Activated naive CD8-positive, alpha-beta T cell treated with anti-CD3 and anti-CD28 coated beads, Interleukin-2, amount 10 ng/mL, durations not matched to agents 7 days and 5 days (primary cell): ENCODE results near the gene CNOT1. TPM values are rescaled to one million over a fixed set of nuclear protein-coding genes. Genes with fewer than 3 reads are reported as not detected.
"Not testable (repeated sequence)": the region's sequence is repeated elsewhere in the genome, so short reads cannot be mapped to it uniquely, and the experiment has no call there.

Source experiments
- ATAC-seq: fragments of 150-1000 bp; cut with Tn5 transposase; one replicate; pipeline ENCODE4 v1.10.0; 2021; ENCODE audit warnings: low read depth, moderate library complexity
- POLR2A ChIA-PET: fragments of 350-600 bp; sonication (Branson Sonifier 250); formaldehyde crosslinking; loops from one replicate; lab custom pipeline; 2021; ENCODE audit warnings: antibody characterized with exemption; lab: Charles Lee
- DNase-seq: peaks from one replicate; pipeline ENCODE4 v3.0.0; 2021
- H3K27ac Mint-ChIP-seq: one replicate; pipeline ENCODE4 v1.8.0; 2022; ENCODE audit warnings: mild to moderate bottlenecking, mixed read lengths
- H3K27me3 Mint-ChIP-seq: one replicate; pipeline ENCODE4 v1.8.0; 2022; ENCODE audit warnings: mild to moderate bottlenecking, moderate library complexity, mixed read lengths
- H3K36me3 Mint-ChIP-seq: one replicate; pipeline ENCODE4 v1.8.0; 2021; ENCODE audit warnings: mild to moderate bottlenecking, mixed read lengths
- H3K4me1 Mint-ChIP-seq: one replicate; pipeline ENCODE4 v1.8.0; 2021; ENCODE audit warnings: mixed read lengths
- H3K4me3 Mint-ChIP-seq: one replicate; pipeline ENCODE4 v1.8.0; 2022; ENCODE audit warnings: mild to moderate bottlenecking, moderate library complexity, mixed read lengths
- H3K9me3 Mint-ChIP-seq: one replicate; pipeline ENCODE4 v1.8.0; 2021; ENCODE audit warnings: mixed read lengths
- total RNA-seq, 2 experiments: library from RNA; stranded (reverse); gene quantifications; one replicate each; pipeline ENCODE4 v1.2.3, GENCODE V29; 2021

Gene CNOT1
- total RNA-seq, 2 experiments from 2014 or later, result 242 to 249 TPM

- Mint-ChIP-seq H3K27me3 (no peaks in the 10 kb centered on the region), H3K9me3 (no peaks in the 10 kb centered on the region), H3K27ac (no peak overlapping the region), H3K4me1 (peaks cover 10% of the 10 kb centered on the region), H3K36me3 (peaks cover 41% of the 10 kb centered on the region), H3K4me3 (no peak overlapping the region)
- no peak for ATAC-seq
- POLR2A ChIA-PET, result no interaction called here
- no peak for DNase-seq
Observed at GRCh38 chr16:58584831-58585505, 44.7 kb downstream of the CNOT1 start.

DNA sequence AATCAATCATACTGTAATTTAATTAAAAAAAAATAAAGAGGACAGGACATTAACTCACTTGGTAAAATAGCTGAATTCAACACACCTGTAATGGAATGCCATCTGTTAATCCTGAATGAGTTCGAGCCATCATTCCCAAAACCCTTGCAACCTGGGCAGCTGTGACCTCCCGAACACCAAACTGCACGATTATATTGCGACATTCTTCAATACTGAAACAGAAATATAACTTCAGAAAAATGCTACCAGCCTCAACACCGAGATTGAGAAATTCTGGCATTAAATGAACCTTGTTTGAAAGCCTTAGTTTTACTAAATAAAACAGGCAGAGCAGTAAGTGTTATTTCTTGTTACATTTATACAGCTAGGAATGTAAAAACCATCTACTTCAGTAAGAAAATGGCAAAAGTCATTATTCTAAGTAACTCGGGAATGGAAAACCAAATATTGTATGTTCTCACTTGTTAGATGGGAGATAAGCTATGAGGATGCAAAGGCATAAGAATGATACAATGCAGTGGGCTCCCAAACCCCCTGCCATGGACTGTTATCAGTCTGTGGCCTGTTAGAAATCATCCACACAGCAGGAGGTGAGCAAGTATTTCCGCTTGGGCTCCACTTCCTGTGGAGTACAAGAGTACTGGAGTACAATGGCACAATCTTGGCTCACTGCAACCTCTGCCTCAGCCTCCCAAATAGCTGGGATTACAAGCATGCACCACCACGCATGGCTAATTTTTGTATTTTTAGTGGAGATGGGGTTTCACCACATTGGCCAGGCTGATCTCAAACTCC lies 46.5 kb downstream of the CNOT1 start:
- ATAC-seq (no peak), DNase-seq (no peak)
- Mint-ChIP-seq H3K4me3 (no peak overlapping the region), H3K9me3 (no peaks in the 10 kb centered on the region), H3K36me3 (peaks cover 50% of the 10 kb centered on the region), H3K27ac (no peak overlapping the region), H3K27me3 (no peaks in the 10 kb centered on the region), H3K4me1 (peaks cover 3% of the 10 kb centered on the region)
- POLR2A ChIA-PET, result interaction anchor here (0.7 kb wide), 1 partner anchor 46 kb away, joined by 4 read pairs; no protein-coding TSS in a partner anchor

DNA sequence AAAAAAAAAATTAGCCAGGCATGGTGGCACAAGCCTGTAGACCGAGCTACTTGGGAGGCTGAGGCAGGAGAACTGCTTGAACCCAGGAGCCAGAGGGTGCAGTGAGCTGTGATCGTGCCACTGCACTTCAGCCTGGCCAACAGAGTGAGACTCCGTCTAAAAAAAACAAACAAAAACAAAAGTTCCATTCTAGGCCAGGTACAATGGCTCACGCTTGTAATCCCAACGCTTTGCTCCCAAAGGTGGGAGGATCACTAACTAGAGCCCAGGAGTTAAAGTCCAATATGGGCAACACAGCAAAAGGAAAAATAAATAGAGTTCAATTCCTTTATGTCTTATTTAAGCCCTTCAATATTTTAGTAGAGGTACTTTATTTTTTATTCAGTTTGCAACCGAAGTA lies 47.5 kb downstream of the CNOT1 start:
- no peak for ATAC-seq
- Mint-ChIP-seq H3K27me3 (no peaks in the 10 kb centered on the region), H3K9me3 (no peaks in the 10 kb centered on the region), H3K36me3 (peaks cover 48% of the 10 kb centered on the region), H3K4me3 (no peak overlapping the region), H3K27ac (no peak overlapping the region), H3K4me1 (no peaks in the 10 kb centered on the region)
- POLR2A ChIA-PET, result no interaction called here
- DNase-seq, result no peak

DNA sequence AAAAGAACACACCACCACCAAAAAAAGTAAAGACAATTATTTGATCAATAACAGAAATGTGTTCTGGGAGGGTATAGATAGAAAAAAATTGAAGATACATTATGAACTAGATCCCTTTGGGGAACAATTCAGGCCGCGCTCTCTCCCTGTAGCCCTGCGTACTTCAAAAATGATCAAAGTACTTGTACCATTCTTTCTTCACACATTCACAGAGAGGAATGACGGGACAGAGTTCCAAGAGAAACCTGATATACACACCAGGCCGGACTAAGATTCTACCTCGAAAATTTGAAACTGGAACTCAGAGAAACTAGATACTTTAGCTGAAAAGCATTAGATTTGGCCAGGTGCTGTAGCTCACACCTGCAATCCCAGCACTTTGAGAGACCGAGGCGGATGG lies 50.0 kb downstream of the CNOT1 start:
- no peak overlapping the region for H3K4me3 Mint-ChIP-seq
- DNase-seq (no peak), ATAC-seq (no peak)
- H3K27me3 Mint-ChIP-seq, result no peaks in the 10 kb centered on the region
- H3K27ac Mint-ChIP-seq, result no peak overlapping the region
- no peaks in the 10 kb centered on the region for H3K4me1 Mint-ChIP-seq
- POLR2A ChIA-PET, result no interaction called here
- peaks cover 39% of the 10 kb centered on the region for H3K36me3 Mint-ChIP-seq
- no peaks in the 10 kb centered on the region for H3K9me3 Mint-ChIP-seq

- Mint-ChIP-seq H3K36me3 (peaks cover 46% of the 10 kb centered on the region), H3K4me1 (peaks cover 3% of the 10 kb centered on the region), H3K27ac (no peak overlapping the region), H3K27me3 (no peaks in the 10 kb centered on the region), H3K4me3 (no peak overlapping the region), H3K9me3 (no peaks in the 10 kb centered on the region)
- POLR2A ChIA-PET, result no interaction called here
- DNase-seq (no peak), ATAC-seq (no peak)
Observed at GRCh38 chr16:58578642-58579041, 51.0 kb downstream of the CNOT1 start.

GRCh38 chr16:58577141-58577540 lies 52.5 kb downstream of the CNOT1 start:
- DNase-seq, result no peak
- H3K9me3 Mint-ChIP-seq, result no peaks in the 10 kb centered on the region
- H3K27me3 Mint-ChIP-seq, result no peaks in the 10 kb centered on the region
- H3K36me3 Mint-ChIP-seq, result peaks cover 44% of the 10 kb centered on the region
- peaks cover 3% of the 10 kb centered on the region for H3K4me1 Mint-ChIP-seq
- no peak overlapping the region for H3K4me3 Mint-ChIP-seq
- no peak for ATAC-seq
- POLR2A ChIA-PET, result no interaction called here
- H3K27ac Mint-ChIP-seq, result no peak overlapping the region

GRCh38 chr16:58574895-58575294 lies 54.7 kb downstream of the CNOT1 start:
- H3K27ac Mint-ChIP-seq, result no peak overlapping the region
- ATAC-seq (no peak), DNase-seq (no peak)
- peaks cover 3% of the 10 kb centered on the region for H3K4me1 Mint-ChIP-seq
- POLR2A ChIA-PET, result no interaction called here
- H3K4me3 Mint-ChIP-seq, result no peak overlapping the region
- H3K9me3 Mint-ChIP-seq, result no peaks in the 10 kb centered on the region
- H3K36me3 Mint-ChIP-seq, result peaks cover 49% of the 10 kb centered on the region
- H3K27me3 Mint-ChIP-seq, result no peaks in the 10 kb centered on the region

- H3K27ac Mint-ChIP-seq, H3K4me1 Mint-ChIP-seq, H3K27me3 Mint-ChIP-seq, H3K9me3 Mint-ChIP-seq, H3K4me3 Mint-ChIP-seq, DNase-seq, POLR2A ChIA-PET, ATAC-seq: not testable (repeated sequence)
- peaks cover 41% of the 10 kb centered on the region for H3K36me3 Mint-ChIP-seq
Observed at GRCh38 chr16:58565697-58566096, 63.9 kb downstream of the CNOT1 start.

DNA sequence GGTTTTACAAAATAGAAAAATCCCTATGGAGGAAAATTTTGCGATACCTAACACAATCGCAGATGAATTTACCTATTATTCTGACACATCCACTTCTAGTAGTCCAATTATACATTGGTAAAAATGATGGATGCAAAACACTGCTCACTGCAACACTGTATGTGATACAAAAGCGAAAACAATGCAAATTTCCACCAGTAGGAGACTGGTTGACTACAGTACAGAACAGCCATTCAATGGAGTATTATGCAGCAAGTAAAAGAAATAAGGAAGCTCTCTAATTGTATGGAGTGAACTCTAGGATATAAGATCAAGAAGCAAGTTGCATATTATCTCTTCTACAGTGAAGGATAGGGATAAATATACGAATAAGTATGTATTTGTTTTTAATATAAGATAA lies 65.9 kb downstream of the CNOT1 start:
- POLR2A ChIA-PET, result no interaction called here
- Mint-ChIP-seq H3K36me3 (peaks cover 27% of the 10 kb centered on the region), H3K4me3 (no peak overlapping the region), H3K27me3 (no peaks in the 10 kb centered on the region), H3K27ac (no peak overlapping the region), H3K9me3 (no peaks in the 10 kb centered on the region), H3K4me1 (peaks cover 2% of the 10 kb centered on the region)
- DNase-seq (no peak), ATAC-seq (no peak)

- Mint-ChIP-seq H3K9me3 (no peaks in the 10 kb centered on the region), H3K4me1 (no peaks in the 10 kb centered on the region), H3K4me3 (no peak overlapping the region), H3K27ac (no peak overlapping the region), H3K36me3 (peaks cover 27% of the 10 kb centered on the region), H3K27me3 (no peaks in the 10 kb centered on the region)
- POLR2A ChIA-PET, result no interaction called here
- DNase-seq (no peak), ATAC-seq (no peak)
Observed at GRCh38 chr16:58563235-58563634, 66.4 kb downstream of the CNOT1 start.

DNA sequence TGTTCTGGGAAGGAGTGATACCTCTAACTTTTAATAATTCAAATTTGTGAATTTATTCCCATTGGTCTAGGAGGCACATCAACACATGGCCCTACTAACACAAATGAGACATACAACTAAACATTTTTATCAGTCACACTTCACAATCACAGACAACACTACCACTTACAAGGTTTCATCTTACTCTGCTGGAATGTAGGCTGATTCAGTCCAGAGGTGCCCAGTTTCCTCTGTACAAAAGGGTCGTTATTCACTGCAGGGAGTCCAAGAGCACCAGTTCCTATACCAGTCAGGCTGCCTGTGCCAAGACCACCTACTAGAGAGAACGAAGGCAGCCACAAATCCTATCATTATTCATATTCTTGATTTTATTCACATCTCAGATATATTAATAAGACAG lies 72.9 kb downstream of the CNOT1 start:
- Mint-ChIP-seq H3K27me3 (no peaks in the 10 kb centered on the region), H3K4me1 (no peaks in the 10 kb centered on the region), H3K27ac (no peak overlapping the region), H3K36me3 (peaks cover 12% of the 10 kb centered on the region), H3K4me3 (no peak overlapping the region), H3K9me3 (no peaks in the 10 kb centered on the region)
- DNase-seq, result no peak
- POLR2A ChIA-PET, result no interaction called here
- ATAC-seq, result no peak

DNA sequence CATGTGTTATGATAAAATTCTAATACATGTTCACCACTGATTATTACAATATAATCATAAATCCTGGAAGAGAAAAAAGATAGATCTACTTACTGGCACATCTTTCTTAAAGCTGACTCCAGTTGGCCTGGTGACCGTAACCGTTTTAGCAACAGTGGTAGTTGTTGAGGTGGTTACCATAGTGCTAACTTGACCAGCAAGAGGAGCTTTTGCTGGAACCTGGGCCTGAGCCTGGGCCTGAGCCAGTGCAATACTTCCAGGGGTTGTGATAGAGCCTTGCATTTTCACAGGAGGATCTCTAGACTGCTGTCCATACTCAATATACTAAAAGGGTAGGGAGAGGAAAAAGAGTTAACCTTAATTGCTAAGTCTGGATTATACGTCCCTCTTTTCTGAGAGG lies 78.1 kb downstream of the CNOT1 start:
- H3K9me3 Mint-ChIP-seq, result no peaks in the 10 kb centered on the region
- no peak for ATAC-seq
- peaks cover 23% of the 10 kb centered on the region for H3K36me3 Mint-ChIP-seq
- H3K27ac Mint-ChIP-seq, result no peak overlapping the region
- H3K4me1 Mint-ChIP-seq, result peaks cover 3% of the 10 kb centered on the region
- POLR2A ChIA-PET, result no interaction called here
- no peak for DNase-seq
- no peak overlapping the region for H3K4me3 Mint-ChIP-seq
- H3K27me3 Mint-ChIP-seq, result no peaks in the 10 kb centered on the region

- Mint-ChIP-seq H3K36me3 (peaks cover 27% of the 10 kb centered on the region), H3K4me1 (peaks cover 3% of the 10 kb centered on the region), H3K9me3 (no peaks in the 10 kb centered on the region), H3K27me3 (no peaks in the 10 kb centered on the region), H3K27ac (no peak overlapping the region), H3K4me3 (no peak overlapping the region)
- POLR2A ChIA-PET, result no interaction called here
- DNase-seq (no peak), ATAC-seq (no peak)
Observed at GRCh38 chr16:58548378-58548777, 81.2 kb downstream of the CNOT1 start.

- H3K36me3 Mint-ChIP-seq, result peaks cover 33% of the 10 kb centered on the region
- H3K4me3 Mint-ChIP-seq, result no peak overlapping the region
- H3K4me1 Mint-ChIP-seq, result peaks cover 3% of the 10 kb centered on the region
- no peak overlapping the region for H3K27ac Mint-ChIP-seq
- no peak for DNase-seq
- H3K27me3 Mint-ChIP-seq, result no peaks in the 10 kb centered on the region
- ATAC-seq, result no peak
- no peaks in the 10 kb centered on the region for H3K9me3 Mint-ChIP-seq
- POLR2A ChIA-PET, result interaction anchor here (0.6 kb wide), 1 partner anchor 14 kb away, joined by 4 read pairs; no protein-coding TSS in a partner anchor
Observed at GRCh38 chr16:58543685-58544084, 85.9 kb downstream of the CNOT1 start.
